H1 (cell line): ENCODE measurements around the gene SGMS1. TPM values are rescaled to one million over a fixed set of nuclear protein-coding genes. Genes with fewer than 3 reads are reported as not detected.

Experiments
- CTCF ChIA-PET: fragments of 300-600 bp; sonication (Branson Sonifier 250); formaldehyde crosslinking; loops from one replicate; lab custom pipeline; 2021; ENCODE audit not compliant: partially characterized antibody; lab: Charles Lee
- POLR2A ChIA-PET: fragments of 300-600 bp; sonication (Branson Sonifier 250); formaldehyde crosslinking; loops from one replicate; lab custom pipeline; 2021; ENCODE audit warnings: inconsistent platforms; ENCODE audit not compliant: partially characterized antibody; lab: Charles Lee
- DNase-seq, 2 experiments: peaks; one replicate each; pipeline versions ENCODE4 v3.0.0 to v3.0.0-alpha.2; 2010 to 2022; ENCODE audit warnings: low spot score in 2 of 2, low read depth in 1 of 2, mixed read lengths in 1 of 2
- FAIRE-seq: peaks from 2 replicates; lab custom pipeline; 2011; peaks lifted over from hg19 to GRCh38; lab: Jason Lieb, UNC
- H2AFZ ChIP-seq: 2 replicates; pipeline ENCODE4 v1.8.1; 2012; ENCODE audit warnings: low read length, inconsistent platforms
- H2AK5ac ChIP-seq: 2 replicates; pipeline ENCODE4 v1.6.1; 2013; ENCODE audit warnings: low read depth, low read length
- H2BK120ac ChIP-seq: replicated peaks from 2 replicates; pipeline ENCODE3; 2013; ENCODE audit warnings: low read depth, low read length, inconsistent platforms
- H2BK12ac ChIP-seq: 2 replicates; pipeline ENCODE4 v1.6.1; 2013; ENCODE audit warnings: low read depth, low read length
- H2BK15ac ChIP-seq: 2 replicates; pipeline ENCODE4 v1.6.1; 2013; ENCODE audit warnings: low read length
- H2BK20ac ChIP-seq: 2 replicates; pipeline ENCODE4 v1.6.1; 2013; ENCODE audit warnings: low read length
- H2BK5ac ChIP-seq: 2 replicates; pipeline ENCODE4 v1.6.1; 2013; ENCODE audit warnings: low read depth, low read length
- H3K14ac ChIP-seq: 2 replicates; pipeline ENCODE4 v1.6.1; 2013; ENCODE audit warnings: inconsistent platforms; ENCODE audit not compliant: insufficient read length
- H3K18ac ChIP-seq: 2 replicates; pipeline ENCODE4 v1.6.1; 2013; ENCODE audit warnings: low read length; ENCODE audit errors: extremely low read depth
- H3K23ac ChIP-seq: 2 replicates; pipeline ENCODE4 v1.6.1; 2013; ENCODE audit warnings: inconsistent platforms; ENCODE audit not compliant: insufficient read length
- H3K23me2 ChIP-seq: 2 replicates; pipeline ENCODE4 v1.6.1; 2013; ENCODE audit warnings: low read depth, low read length
- H3K27ac ChIP-seq: 2 replicates; pipeline ENCODE4 v1.6.1; 2011; ENCODE audit warnings: low read depth, low read length, inconsistent platforms
- H3K27me3 ChIP-seq, 4 experiments: replicated peaks in 1 of 4; 1 replicate in 1 of 4; 2 replicates in 3 of 4; pipeline versions ENCODE4 v1.6.1 to v1.8.1; 2011 to 2013; ENCODE audit warnings: low read length in 3 of 4, mild to moderate bottlenecking in 3 of 4, inconsistent platforms in 2 of 4, mixed read lengths in 2 of 4, moderate library complexity in 1 of 4; ENCODE audit not compliant: control insufficient read depth in 3 of 4, insufficient read depth in 3 of 4; ENCODE audit errors: extremely low read depth in 1 of 4
- H3K36me3 ChIP-seq, 4 experiments: 2 replicates each; pipeline versions ENCODE4 v1.6.1 to v1.8.1; 2011 to 2013; ENCODE audit warnings: mild to moderate bottlenecking in 4 of 4, low read length in 3 of 4, moderate library complexity in 2 of 4, control low read depth in 1 of 4, inconsistent platforms in 1 of 4; ENCODE audit not compliant: insufficient read depth in 4 of 4, control insufficient read depth in 2 of 4
- H3K4ac ChIP-seq: replicated peaks from 2 replicates; pipeline ENCODE3; 2013; ENCODE audit warnings: low read length, low read depth, mixed read lengths, inconsistent platforms; ENCODE audit not compliant: insufficient read length
- H3K4me1 ChIP-seq, 4 experiments: replicated peaks in 1 of 4; 1 replicate in 1 of 4; 2 replicates in 3 of 4; pipeline versions ENCODE4 v1.6.1 to v1.8.1; 2011 to 2013; ENCODE audit warnings: low read length in 3 of 4, inconsistent platforms in 2 of 4, mixed read lengths in 1 of 4; ENCODE audit not compliant: insufficient read depth in 4 of 4, control insufficient read depth in 3 of 4
- H3K4me2 ChIP-seq, 2 experiments: 2 replicates each; pipeline versions ENCODE4 v1.6.1 to v1.8.1; 2011 to 2013; ENCODE audit warnings: low read depth in 2 of 2, low read length in 2 of 2, control low read depth in 1 of 2, inconsistent platforms in 1 of 2, mild to moderate bottlenecking in 1 of 2; ENCODE audit not compliant: insufficient read depth in 1 of 2
- H3K4me3 ChIP-seq, 4 experiments: fragments of 200-600, 300-600 bp in 1 of 4; sonication (generic), shearing (Covaris generic), sonication (Bioruptor Twin) in 1 of 4; 2 replicates each; pipeline versions ENCODE4 v1.5.1 to v1.8.1; 2011 to 2016; ENCODE audit warnings: low read length in 4 of 4, low read depth in 3 of 4, control low read depth in 2 of 4, inconsistent platforms in 2 of 4, mild to moderate bottlenecking in 2 of 4, mixed read lengths in 1 of 4, moderate library complexity in 1 of 4; ENCODE audit not compliant: insufficient read depth in 2 of 4; ENCODE audit errors: extremely low read depth in 1 of 4
- H3K56ac ChIP-seq: replicated peaks from 2 replicates; pipeline ENCODE3; 2013; ENCODE audit warnings: low read depth, mild to moderate bottlenecking, mixed read lengths, low read length, inconsistent platforms; ENCODE audit not compliant: insufficient read length
- H3K79me1 ChIP-seq: 2 replicates; pipeline ENCODE4 v1.6.1; 2013; ENCODE audit warnings: low read depth, low read length, control low read depth
- H3K79me2 ChIP-seq, 2 experiments: 2 replicates each; pipeline versions ENCODE4 v1.6.1 to v1.8.1; 2012 to 2013; ENCODE audit warnings: low read length in 2 of 2, mild to moderate bottlenecking in 2 of 2, inconsistent platforms in 1 of 2; ENCODE audit not compliant: insufficient read depth in 2 of 2, control insufficient read depth in 1 of 2
- H3K9ac ChIP-seq, 4 experiments: replicated peaks in 1 of 4; 1 replicate in 1 of 4; 2 replicates in 3 of 4; pipeline versions ENCODE4 v1.6.1 to v1.8.1; 2011 to 2013; ENCODE audit warnings: low read depth in 3 of 4, low read length in 3 of 4, control low read depth in 2 of 4, mild to moderate bottlenecking in 2 of 4, moderate library complexity in 2 of 4, inconsistent platforms in 1 of 4; ENCODE audit errors: extremely low read depth in 1 of 4
- H3K9me3 ChIP-seq, 2 experiments: 2 replicates each; pipeline versions ENCODE4 v1.6.1 to v1.8.1; 2012 to 2013; ENCODE audit warnings: mild to moderate bottlenecking in 2 of 2, moderate library complexity in 2 of 2, control low read depth in 1 of 2, inconsistent platforms in 1 of 2, low read depth in 1 of 2, low read length in 1 of 2, mixed read lengths in 1 of 2; ENCODE audit not compliant: insufficient read depth in 2 of 2
- H4K20me1 ChIP-seq, 2 experiments: replicated peaks in 1 of 2; 2 replicates each; pipeline versions ENCODE3 to v1.8.1; 2011 to 2013; ENCODE audit warnings: inconsistent platforms in 2 of 2, low read length in 2 of 2, mild to moderate bottlenecking in 1 of 2; ENCODE audit not compliant: insufficient read depth in 2 of 2, control insufficient read depth in 1 of 2
- H4K5ac ChIP-seq: 2 replicates; pipeline ENCODE4 v1.6.1; 2013; ENCODE audit warnings: low read length, low read depth, mixed read lengths, inconsistent platforms; ENCODE audit not compliant: insufficient read length
- H4K8ac ChIP-seq: 2 replicates; pipeline ENCODE4 v1.8.0; 2013; ENCODE audit warnings: mild to moderate bottlenecking, moderate library complexity, low read length, inconsistent platforms; ENCODE audit not compliant: insufficient read depth; ENCODE audit errors: extremely low read depth
- H4K91ac ChIP-seq: replicated peaks from 2 replicates; pipeline ENCODE3; 2013; ENCODE audit warnings: low read length, mixed read lengths, inconsistent platforms; ENCODE audit not compliant: insufficient read length
- CBX8 ChIP-seq: fragments of 300-800, 300-1000 bp; sonication (generic); IDR thresholded peaks from 2 replicates; pipeline ENCODE4 v1.7.1; 2016; ENCODE audit warnings: low read depth, low read length, borderline replicate concordance
- E2F6 ChIP-seq: IDR thresholded peaks from 2 replicates; pipeline ENCODE4 v1.6.1; 2012; ENCODE audit warnings: inconsistent platforms
- EZH2 ChIP-seq: fragments of 200-600 bp; sonication (generic); IDR thresholded peaks from 2 replicates; pipeline ENCODE4 v1.7.1; 2012; ENCODE audit warnings: low read depth, mild to moderate bottlenecking, moderate library complexity, low read length, inconsistent platforms; ENCODE audit not compliant: severe bottlenecking
- HDAC6 ChIP-seq: IDR thresholded peaks from one replicate; pipeline ENCODE4 v1.7.1; 2012; ENCODE audit warnings: low read depth, mild to moderate bottlenecking, inconsistent platforms, low read length, moderate library complexity
- JUN ChIP-seq: IDR thresholded peaks from 2 replicates; pipeline ENCODE4 v1.6.1; 2011; ENCODE audit warnings: low read depth, mild to moderate bottlenecking, improper control_type of control experiment, low read length
- JUND ChIP-seq: IDR thresholded peaks from 2 replicates; pipeline ENCODE4 v1.6.1; 2011; ENCODE audit warnings: mild to moderate bottlenecking, improper control_type of control experiment, low read length
- SAP30 ChIP-seq: fragments of 300-600 bp; sonication (generic); IDR thresholded peaks from 2 replicates; pipeline ENCODE4 v1.7.1; 2012; ENCODE audit warnings: low read length, moderate library complexity, mild to moderate bottlenecking, inconsistent platforms; ENCODE audit not compliant: insufficient read depth, insufficient replicate concordance
- SIN3A ChIP-seq, 2 experiments: IDR thresholded peaks in 1 of 2; conservative IDR thresholded peaks in 1 of 2; 2 replicates each; pipeline ENCODE4 v1.6.1; 2011 to 2012; ENCODE audit warnings: low read length in 2 of 2, improper control_type of control experiment in 1 of 2, low read depth in 1 of 2, mild to moderate bottlenecking in 1 of 2
- TAF7 ChIP-seq: optimal IDR thresholded peaks from 2 replicates; pipeline ENCODE3; 2011; ENCODE audit warnings: low read depth, mild to moderate bottlenecking, inconsistent platforms, low read length, moderate library complexity, borderline replicate concordance
- USF2 ChIP-seq: IDR thresholded peaks from 2 replicates; pipeline ENCODE4 v1.6.1; 2011; ENCODE audit warnings: low read length, improper control_type of control experiment
- WGBS, 2 experiments: shearing (Covaris generic) in 1 of 2; methylation state at CpG; one replicate each; pipeline versions ENCODE4 v1.1.6 to v1.1.7; 2013 to 2015; ENCODE audit warnings: low lambda C conversion rate in 2 of 2, mixed read lengths in 2 of 2, inconsistent platforms in 1 of 2, low coverage in 1 of 2, missing lambda C conversion rate in 1 of 2; ENCODE audit not compliant: insufficient replicate concordance in 2 of 2, insufficient coverage in 1 of 2, insufficient read length in 1 of 2; ENCODE audit errors: extremely low coverage in 1 of 2, missing lambda C conversion rate in 1 of 2; 5-methylcytosine and 5-hydroxymethylcytosine counted together
- polyA plus RNA-seq, 7 experiments: library from polyadenylated mRNA; depleted of rRNA in 3 of 7; stranded (reverse) in 5 of 7; unstranded in 2 of 7; fragments of >200 nt in 5 of 7; fragments of 200-250 nt in 2 of 7; gene quantifications; 1 replicate in 5 of 7; 2 replicates in 1 of 7; 4 replicates in 1 of 7; pipeline versions ENCODE4 v1.2.1 to v1.2.3, GENCODE V29; 2011 to 2013; ENCODE audit warnings: missing spikeins in 2 of 7, mixed read lengths in 2 of 7
- total RNA-seq: library from RNA; stranded (reverse); fragmentation: NEBNext Ultra II Directional; extraction: Animal tissue kit (Norgen Biotek cat#: 25700); gene quantifications from 2 replicates; pipeline ENCODE4 v1.2.1, GENCODE V29; 2021

The SGMS1 gene
- total and polyA plus RNA-seq, 2 of the 8 experiments (the other 6 are each of a cell fraction or from before 2014, with no cell fraction given), result 6.0 to 15.6 TPM

DNA sequence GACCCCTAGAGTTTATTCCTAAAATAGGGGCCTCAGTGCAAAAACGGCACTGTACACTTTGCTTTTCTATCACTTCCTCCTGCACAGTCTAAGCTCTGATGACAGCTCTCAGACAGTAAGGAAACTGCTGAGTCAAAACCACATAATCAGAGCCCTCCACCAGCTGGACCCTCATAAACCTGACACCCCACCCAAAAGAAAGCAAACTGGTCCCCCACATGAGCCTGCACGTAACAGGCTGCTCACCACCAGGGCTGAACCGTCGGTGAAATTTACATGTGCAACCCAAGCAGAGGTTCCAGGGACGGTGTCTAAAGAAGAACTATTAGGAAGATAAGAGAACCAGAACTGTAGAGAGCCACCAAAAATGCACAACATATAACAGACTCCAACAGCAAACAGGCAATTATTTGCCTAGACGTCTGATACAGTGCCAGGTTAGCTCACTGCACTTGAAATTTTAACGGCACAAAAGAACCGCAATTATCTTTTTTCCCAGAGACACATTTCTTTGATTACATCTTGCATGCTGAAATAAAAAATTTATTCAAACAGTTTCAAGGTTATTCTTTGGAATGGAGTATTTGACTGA, 19.6 kb downstream of the SGMS1 start:
- Histone ChIP-seq H3K4me2 (no peak overlapping the region), H3K4me3 (no peak overlapping the region), H3K18ac (no peak overlapping the region), H2BK120ac (no peak overlapping the region), H3K23ac (no peak overlapping the region), H3K56ac (no peak overlapping the region), H4K91ac (no peak overlapping the region), H3K4me1 (peaks cover 0 to 5% (median 0%) of the 10 kb centered on the region in 4 experiments; a peak in 4 of 7 replicates), H3K79me1 (no peaks in the 10 kb centered on the region), H3K27me3 (no peaks in the 10 kb centered on the region), H3K79me2 (peaks cover 0 to 89% of the 10 kb centered on the region in 2 experiments; a peak in 2 of 4 replicates), H3K36me3 (no peaks in the 10 kb centered on the region; a peak in 1 of 8 replicates), H2BK12ac (no peak overlapping the region), H3K23me2 (no peaks in the 10 kb centered on the region), H4K5ac (no peak overlapping the region), H4K20me1 (peaks cover 2 to 3% of the 10 kb centered on the region in 2 experiments), H2BK5ac (no peak overlapping the region), H2BK20ac (no peak overlapping the region), H2AFZ (no peak overlapping the region), H3K9me3 (no peaks in the 10 kb centered on the region), H3K9ac (no peak overlapping the region), H3K14ac (no peak overlapping the region), H2AK5ac (no peak overlapping the region), H2BK15ac (no peak overlapping the region), H4K8ac (no peak overlapping the region), H3K27ac (no peak overlapping the region), H3K4ac (no peak overlapping the region)
- TF ChIP-seq EZH2 (no peak), SIN3A (conservative IDR thresholded peaks at IDR 0.05 in 1 of 2, IDR thresholded peaks at IDR 0.05 in 1 of 2; ENCODE audit: low read depth in 1 of 2, low read length in 2 of 2) (no peak), JUN (no peak), USF2 (no peak), SAP30 (no peak), HDAC6 (no peak), JUND (no peak), TAF7 (no peak), CBX8 (no peak), E2F6 (no peak)
- FAIRE-seq, result no peak
- CTCF ChIA-PET, result interaction anchor here (1.3 to 4.0 kb wide), 4 partner anchors 10 to 18 kb away, joined by 4 to 15 read pairs (median 4); no protein-coding TSS in a partner anchor
- POLR2A ChIA-PET, result interaction anchor here (1.0 kb wide), 1 partner anchor 17 kb away, joined by 3 read pairs; no protein-coding TSS in a partner anchor
- no peak for DNase-seq
- WGBS, 2 experiments, result 88% methylated on average over 8 of the region's 8 CpGs; no CpG with 5 or more reads in 1 of the 2 experiments
